ENCODE measurements around the gene E2F1. TPM values are rescaled to one million over a fixed set of nuclear protein-coding genes. Genes with fewer than 3 reads are reported as not detected.

The E2F1 gene
- total RNA-seq, 1 donor from 2014 or later: 8.9 TPM

- Mint-ChIP-seq H3K27ac (no peak overlapping the region), H3K9me3 (no peaks in the 10 kb centered on the region), H3K27me3 (no peaks in the 10 kb centered on the region), H3K4me1 (peaks cover 25% of the 10 kb centered on the region), H3K36me3 (ENCODE audit: low read depth) (no peaks in the 10 kb centered on the region), H3K4me3 (peak overlapping the region; percentile 86)
- ChIA-PET CTCF (interaction anchor here (0.8 kb wide), 1 partner anchor 19 kb away, joined by 3 read pairs; no protein-coding TSS in a partner anchor), POLR2A (interaction anchor here (0.5 to 1.3 kb wide), 3 partner anchors 21 to 306 kb away, joined by 3 read pairs; partner anchors contain the start of gene ACTL10)
- intact Hi-C loops (cut with micrococcal nuclease): loop anchor here (1.0 to 5.0 kb wide), 7 partner anchors 21 to 306 kb away; partner anchors contain the start of genes ACTL10, CHMP4B, PXMP4 and RALY
- ATAC-seq (ENCODE audit: low read depth): no peak
- TF ChIP-seq, protein P1, sequence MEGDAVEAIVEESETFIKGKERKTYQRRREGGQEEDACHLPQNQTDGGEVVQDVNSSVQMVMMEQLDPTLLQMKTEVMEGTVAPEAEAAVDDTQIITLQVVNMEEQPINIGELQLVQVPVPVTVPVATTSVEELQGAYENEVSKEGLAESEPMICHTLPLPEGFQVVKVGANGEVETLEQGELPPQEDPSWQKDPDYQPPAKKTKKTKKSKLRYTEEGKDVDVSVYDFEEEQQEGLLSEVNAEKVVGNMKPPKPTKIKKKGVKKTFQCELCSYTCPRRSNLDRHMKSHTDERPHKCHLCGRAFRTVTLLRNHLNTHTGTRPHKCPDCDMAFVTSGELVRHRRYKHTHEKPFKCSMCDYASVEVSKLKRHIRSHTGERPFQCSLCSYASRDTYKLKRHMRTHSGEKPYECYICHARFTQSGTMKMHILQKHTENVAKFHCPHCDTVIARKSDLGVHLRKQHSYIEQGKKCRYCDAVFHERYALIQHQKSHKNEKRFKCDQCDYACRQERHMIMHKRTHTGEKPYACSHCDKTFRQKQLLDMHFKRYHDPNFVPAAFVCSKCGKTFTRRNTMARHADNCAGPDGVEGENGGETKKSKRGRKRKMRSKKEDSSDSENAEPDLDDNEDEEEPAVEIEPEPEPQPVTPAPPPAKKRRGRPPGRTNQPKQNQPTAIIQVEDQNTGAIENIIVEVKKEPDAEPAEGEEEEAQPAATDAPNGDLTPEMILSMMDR (IDR thresholded peaks at IDR 0.05): no peak
- no peak for DNase-seq
These were observed 790 bp upstream of the E2F1 start for GRCh38 chr20:33686984-33687366.

DNA sequence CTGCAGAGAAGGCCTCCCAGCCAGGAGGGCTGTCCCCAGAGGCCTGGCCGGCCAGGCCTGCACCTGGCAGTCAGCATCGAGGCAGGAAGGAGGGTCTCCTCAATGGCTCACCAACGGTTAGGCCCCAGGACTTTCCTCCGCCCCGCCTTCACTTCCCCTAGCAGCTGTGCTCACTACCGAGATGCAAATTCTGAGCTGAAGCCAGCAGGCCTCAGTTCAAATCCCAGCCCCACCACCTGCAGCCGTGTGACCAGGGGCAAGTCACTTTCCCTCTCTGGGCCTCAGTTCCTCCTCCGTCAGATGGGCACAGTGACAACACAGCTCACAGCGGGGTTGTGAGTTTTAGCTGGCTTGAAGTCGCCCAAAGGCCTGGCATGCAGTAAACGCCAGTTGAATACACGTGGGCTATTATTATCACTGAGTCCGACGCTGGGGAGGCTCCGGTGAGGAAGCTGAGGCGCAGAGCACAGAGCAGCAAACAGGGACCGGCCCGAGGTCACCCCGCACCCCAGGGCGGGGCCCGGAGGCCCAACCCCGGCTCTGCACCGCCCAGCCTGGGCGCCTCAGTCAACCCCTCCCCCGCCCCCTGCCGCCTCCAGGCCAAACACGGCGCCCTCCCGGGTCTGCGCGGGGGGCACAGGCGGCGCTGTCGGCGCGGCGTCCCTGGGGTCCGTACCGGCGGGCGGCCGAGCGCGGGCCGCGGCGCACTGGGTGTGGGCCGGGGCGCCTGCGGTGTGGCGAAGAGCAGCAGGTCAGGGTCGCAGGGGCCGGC is 671 bp downstream of the E2F1 start:
- Mint-ChIP-seq H3K4me1 (peaks cover 34% of the 10 kb centered on the region), H3K36me3 (ENCODE audit: low read depth) (no peaks in the 10 kb centered on the region), H3K27ac (peak overlapping the region; percentile 77), H3K27me3 (no peaks in the 10 kb centered on the region), H3K4me3 (peak overlapping the region; percentile 80), H3K9me3 (no peaks in the 10 kb centered on the region)
- DNase-seq (peak; percentile 50), ATAC-seq (ENCODE audit: low read depth) (peak; percentile 45)
- ChIA-PET POLR2A (interaction anchor here (0.5 to 1.7 kb wide), 15 partner anchors 10 to 427 kb away, joined by 3 to 15 read pairs (median 4); partner anchors contain the start of genes ACTL10, C20orf144, CBFA2T2 and EIF2S2), CTCF (interaction anchor here (1.0 kb wide), 1 partner anchor 18 kb away, joined by 5 read pairs; no protein-coding TSS in a partner anchor)
- TF ChIP-seq, protein P1 (IDR thresholded peaks at IDR 0.05): no peak
- intact Hi-C loops (cut with micrococcal nuclease): loop anchor here (1.0 to 5.0 kb wide), 7 partner anchors 19 to 308 kb away; partner anchors contain the start of genes ACTL10, CHMP4B, PXMP4 and RALY

DNA sequence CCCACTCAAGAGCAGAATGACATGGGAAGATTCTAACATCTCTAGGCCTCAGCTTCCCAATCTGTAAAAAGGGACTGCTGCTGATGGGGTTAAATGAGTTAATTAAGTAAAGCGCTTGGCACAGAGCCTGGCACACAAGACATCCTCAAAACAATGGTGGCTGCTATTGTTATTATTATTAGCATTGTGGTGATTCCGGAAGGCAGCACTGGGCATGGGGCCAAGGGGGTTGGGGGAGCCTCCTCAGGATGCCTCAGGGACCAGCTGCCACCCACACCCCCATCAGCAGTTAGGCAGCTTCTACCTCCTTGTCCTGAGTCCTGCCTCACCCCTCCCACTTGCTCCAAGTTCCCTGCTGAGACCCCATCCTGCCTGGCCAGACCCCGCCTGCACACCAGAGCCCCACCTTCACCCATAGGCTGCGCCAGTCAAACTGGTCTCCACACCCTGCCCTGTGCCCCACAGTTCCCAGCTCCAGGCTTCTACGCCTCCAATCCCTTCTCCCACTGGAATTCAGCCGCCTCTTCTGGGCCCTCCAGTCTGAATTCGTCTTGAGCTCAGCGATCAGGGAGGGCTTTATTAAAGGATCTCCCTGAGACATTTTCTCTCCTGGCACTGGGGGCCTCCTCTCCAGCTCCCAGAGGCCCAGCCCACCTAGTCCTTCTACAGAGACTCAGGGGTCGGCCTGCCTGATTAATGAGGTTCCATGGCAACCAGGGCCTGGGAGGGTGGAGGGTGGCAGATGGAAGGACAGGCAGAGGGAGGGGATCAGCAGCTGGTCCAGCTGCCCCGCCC is 1.5 kb downstream of the E2F1 start:
- TF ChIP-seq, protein P1 (IDR thresholded peaks at IDR 0.05): no peak
- Mint-ChIP-seq H3K4me3 (peak overlapping the region; percentile 80), H3K27ac (peak overlapping the region; percentile 77), H3K9me3 (no peaks in the 10 kb centered on the region), H3K27me3 (no peaks in the 10 kb centered on the region), H3K4me1 (peaks cover 41% of the 10 kb centered on the region), H3K36me3 (ENCODE audit: low read depth) (no peaks in the 10 kb centered on the region)
- ATAC-seq (ENCODE audit: low read depth) (no peak), DNase-seq (no peak)
- CTCF ChIA-PET: interaction anchor here (1.0 kb wide), 1 partner anchor 17 kb away, joined by 5 read pairs; no protein-coding TSS in a partner anchor
- POLR2A ChIA-PET: interaction anchor here (0.5 to 1.7 kb wide), 13 partner anchors 10 to 428 kb away, joined by 3 to 15 read pairs (median 5); partner anchors contain the start of genes ACTL10, C20orf144, EIF2S2 and PXMP4
- intact Hi-C loops (cut with micrococcal nuclease): loop anchor here (5.0 kb wide), 1 partner anchor 128 kb away; the partner anchor contains the start of gene CHMP4B

DNA sequence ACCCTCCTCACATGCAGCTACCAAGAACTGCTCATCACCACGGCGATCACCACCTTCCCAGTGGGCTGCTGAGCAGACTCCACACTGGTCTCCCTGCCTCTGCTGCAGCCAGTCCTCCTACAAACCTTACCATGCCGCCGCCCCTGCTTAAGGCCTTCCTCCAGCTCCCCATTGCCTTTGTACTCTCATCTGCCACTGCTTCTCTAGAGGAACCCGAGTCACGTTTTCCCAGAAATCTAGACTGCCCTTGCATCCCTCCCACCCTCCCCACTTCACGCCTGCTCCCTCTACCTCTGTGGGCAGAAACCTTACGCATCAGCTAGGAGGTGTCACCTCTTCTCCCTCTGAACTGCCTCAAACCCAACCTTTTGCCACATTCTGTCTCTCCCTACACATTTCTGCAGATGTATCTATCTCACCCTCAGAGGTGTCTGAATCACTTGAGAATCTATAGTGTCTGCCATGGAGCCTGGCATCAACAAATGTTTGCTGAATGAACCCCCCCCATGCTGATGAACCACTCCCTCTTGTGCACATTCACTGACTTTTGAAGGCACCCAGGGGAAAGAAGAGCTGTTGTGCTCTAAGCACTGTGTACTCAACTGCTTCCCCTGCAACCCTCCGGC is 4.3 kb downstream of the E2F1 start:
- no peak overlapping the region for H3K4me3 Mint-ChIP-seq
- no peak for DNase-seq

More for the DNA sequence above, 4.3 kb downstream of the E2F1 start:
- ChIA-PET CTCF (interaction anchor here (0.8 kb wide), 1 partner anchor 14 kb away, joined by 3 read pairs; no protein-coding TSS in a partner anchor), POLR2A (interaction anchor here (1.5 kb wide), 1 partner anchor 38 kb away, joined by 3 read pairs; the partner anchor contains the start of gene PXMP4)
- H3K4me1 Mint-ChIP-seq: peaks cover 51% of the 10 kb centered on the region
- H3K27ac Mint-ChIP-seq: no peak overlapping the region
- intact Hi-C loops (cut with micrococcal nuclease): no loop called here
- TF ChIP-seq, protein P1 (IDR thresholded peaks at IDR 0.05): no peak
- no peaks in the 10 kb centered on the region for H3K36me3 Mint-ChIP-seq (ENCODE audit: low read depth)
- no peak for ATAC-seq (ENCODE audit: low read depth)
- no peaks in the 10 kb centered on the region for H3K9me3 Mint-ChIP-seq
- no peaks in the 10 kb centered on the region for H3K27me3 Mint-ChIP-seq
